Suprapubic skin (tissue), 4 donors: Measurements from ENCODE around the gene CMTM3.

ENCODE experiments used
- EP300 ChIP-seq: sonication (generic); formaldehyde crosslinking; IDR thresholded peaks from one replicate; pipeline ENCODE4 v1.6.1; 2017; ENCODE audit warnings: antibody characterized with exemption
- POLR2A ChIP-seq, 2 donors: fragments of 450-650 bp; IDR thresholded peaks; one replicate each; pipeline ENCODE4 v1.6.1; 2017; ENCODE audit warnings: antibody characterized with exemption in 2 of 2, mild to moderate bottlenecking in 2 of 2, moderate library complexity in 2 of 2
- POLR2AphosphoS5 ChIP-seq, 3 donors: sonication (generic); formaldehyde crosslinking; IDR thresholded peaks; one replicate each; pipeline ENCODE4 v1.6.1; 2017; ENCODE audit warnings: antibody characterized with exemption in 3 of 3
- TF ChIP-seq, protein P1 (sequence below), 2 donors: fragments of 200-600 bp in 1 of 2; fragments of 450-650 bp in 1 of 2; sonication (generic) in 1 of 2; IDR thresholded peaks; one replicate each; pipeline ENCODE4 v1.5.1; 2016 to 2019; ENCODE audit warnings: antibody characterized with exemption in 2 of 2, mild to moderate bottlenecking in 1 of 2, moderate library complexity in 1 of 2

DNA sequence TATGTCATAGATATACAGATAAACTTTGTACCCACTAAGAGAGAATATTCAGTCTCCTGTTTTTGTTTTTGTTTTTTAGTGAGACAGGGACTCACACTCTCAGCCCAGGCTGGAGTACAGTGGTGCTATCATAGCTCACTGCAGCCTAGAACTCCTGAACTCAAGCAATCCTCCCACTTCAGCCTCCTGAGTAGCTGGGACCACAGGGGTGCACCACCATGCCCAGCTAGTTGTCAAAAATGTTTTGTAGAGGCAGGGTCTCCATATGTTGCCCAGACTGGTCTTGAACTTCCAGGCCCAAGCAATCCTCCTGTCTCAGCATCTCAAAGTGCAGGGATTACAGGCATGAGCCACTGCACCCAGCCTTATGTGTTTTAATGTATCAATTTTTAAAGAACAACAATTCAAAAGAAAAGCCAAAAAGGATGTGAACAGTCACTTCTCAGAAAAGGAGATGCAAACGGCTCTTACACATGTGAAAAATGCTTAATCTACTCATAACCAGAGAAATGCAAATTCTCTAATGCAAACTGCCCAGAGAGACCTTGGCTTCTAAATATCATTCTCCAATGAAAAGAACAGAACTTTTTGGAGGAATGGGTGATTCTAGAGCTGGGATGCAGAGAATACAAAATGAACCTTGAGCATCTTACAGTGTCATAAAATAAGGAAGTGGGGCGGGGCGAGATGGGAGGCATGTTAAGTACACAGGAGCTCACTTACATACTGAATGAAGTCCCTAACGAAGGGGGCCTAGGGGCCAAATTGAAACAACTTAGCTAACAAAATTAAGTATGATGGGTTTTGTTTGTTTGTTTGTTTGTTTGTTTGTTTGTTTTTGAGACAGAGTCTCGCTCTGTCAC, 7.3 kb upstream of the CMTM3 start:
- TF ChIP-seq POLR2AphosphoS5 (IDR thresholded peaks at IDR 0.05) (no peak), POLR2A (IDR thresholded peaks at IDR 0.05) (no peak), EP300 (no peak)
- TF ChIP-seq, protein P1, sequence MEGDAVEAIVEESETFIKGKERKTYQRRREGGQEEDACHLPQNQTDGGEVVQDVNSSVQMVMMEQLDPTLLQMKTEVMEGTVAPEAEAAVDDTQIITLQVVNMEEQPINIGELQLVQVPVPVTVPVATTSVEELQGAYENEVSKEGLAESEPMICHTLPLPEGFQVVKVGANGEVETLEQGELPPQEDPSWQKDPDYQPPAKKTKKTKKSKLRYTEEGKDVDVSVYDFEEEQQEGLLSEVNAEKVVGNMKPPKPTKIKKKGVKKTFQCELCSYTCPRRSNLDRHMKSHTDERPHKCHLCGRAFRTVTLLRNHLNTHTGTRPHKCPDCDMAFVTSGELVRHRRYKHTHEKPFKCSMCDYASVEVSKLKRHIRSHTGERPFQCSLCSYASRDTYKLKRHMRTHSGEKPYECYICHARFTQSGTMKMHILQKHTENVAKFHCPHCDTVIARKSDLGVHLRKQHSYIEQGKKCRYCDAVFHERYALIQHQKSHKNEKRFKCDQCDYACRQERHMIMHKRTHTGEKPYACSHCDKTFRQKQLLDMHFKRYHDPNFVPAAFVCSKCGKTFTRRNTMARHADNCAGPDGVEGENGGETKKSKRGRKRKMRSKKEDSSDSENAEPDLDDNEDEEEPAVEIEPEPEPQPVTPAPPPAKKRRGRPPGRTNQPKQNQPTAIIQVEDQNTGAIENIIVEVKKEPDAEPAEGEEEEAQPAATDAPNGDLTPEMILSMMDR (IDR thresholded peaks at IDR 0.05): no peak
